ENCODE measurements around the gene COPB2.

GRCh38 chr3:139418144-139418543 lies 28.7 kb upstream of the COPB2 start:
- TF ChIP-seq, protein P1, sequence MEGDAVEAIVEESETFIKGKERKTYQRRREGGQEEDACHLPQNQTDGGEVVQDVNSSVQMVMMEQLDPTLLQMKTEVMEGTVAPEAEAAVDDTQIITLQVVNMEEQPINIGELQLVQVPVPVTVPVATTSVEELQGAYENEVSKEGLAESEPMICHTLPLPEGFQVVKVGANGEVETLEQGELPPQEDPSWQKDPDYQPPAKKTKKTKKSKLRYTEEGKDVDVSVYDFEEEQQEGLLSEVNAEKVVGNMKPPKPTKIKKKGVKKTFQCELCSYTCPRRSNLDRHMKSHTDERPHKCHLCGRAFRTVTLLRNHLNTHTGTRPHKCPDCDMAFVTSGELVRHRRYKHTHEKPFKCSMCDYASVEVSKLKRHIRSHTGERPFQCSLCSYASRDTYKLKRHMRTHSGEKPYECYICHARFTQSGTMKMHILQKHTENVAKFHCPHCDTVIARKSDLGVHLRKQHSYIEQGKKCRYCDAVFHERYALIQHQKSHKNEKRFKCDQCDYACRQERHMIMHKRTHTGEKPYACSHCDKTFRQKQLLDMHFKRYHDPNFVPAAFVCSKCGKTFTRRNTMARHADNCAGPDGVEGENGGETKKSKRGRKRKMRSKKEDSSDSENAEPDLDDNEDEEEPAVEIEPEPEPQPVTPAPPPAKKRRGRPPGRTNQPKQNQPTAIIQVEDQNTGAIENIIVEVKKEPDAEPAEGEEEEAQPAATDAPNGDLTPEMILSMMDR (IDR thresholded peaks at IDR 0.05 in 4 of 5, conservative IDR thresholded peaks at IDR 0.05 in 1 of 5): no peak
- TF ChIP-seq POLR2A (IDR thresholded peaks at IDR 0.05): no peak

All from gastrocnemius medialis (tissue), 4 donors.